Anterior cingulate cortex (tissue), 58 donors: ENCODE data around the gene PGA3.
"Not testable (repeated sequence)": the region's sequence is repeated elsewhere in the genome, so short reads cannot be mapped to it uniquely, and the experiment has no call there.

Experiments
- DNase-seq, 58 donors: peaks; one replicate each; lab custom pipeline; 2025; lab: John Stamatoyannopoulos, UW

The PGA3 gene

DNA sequence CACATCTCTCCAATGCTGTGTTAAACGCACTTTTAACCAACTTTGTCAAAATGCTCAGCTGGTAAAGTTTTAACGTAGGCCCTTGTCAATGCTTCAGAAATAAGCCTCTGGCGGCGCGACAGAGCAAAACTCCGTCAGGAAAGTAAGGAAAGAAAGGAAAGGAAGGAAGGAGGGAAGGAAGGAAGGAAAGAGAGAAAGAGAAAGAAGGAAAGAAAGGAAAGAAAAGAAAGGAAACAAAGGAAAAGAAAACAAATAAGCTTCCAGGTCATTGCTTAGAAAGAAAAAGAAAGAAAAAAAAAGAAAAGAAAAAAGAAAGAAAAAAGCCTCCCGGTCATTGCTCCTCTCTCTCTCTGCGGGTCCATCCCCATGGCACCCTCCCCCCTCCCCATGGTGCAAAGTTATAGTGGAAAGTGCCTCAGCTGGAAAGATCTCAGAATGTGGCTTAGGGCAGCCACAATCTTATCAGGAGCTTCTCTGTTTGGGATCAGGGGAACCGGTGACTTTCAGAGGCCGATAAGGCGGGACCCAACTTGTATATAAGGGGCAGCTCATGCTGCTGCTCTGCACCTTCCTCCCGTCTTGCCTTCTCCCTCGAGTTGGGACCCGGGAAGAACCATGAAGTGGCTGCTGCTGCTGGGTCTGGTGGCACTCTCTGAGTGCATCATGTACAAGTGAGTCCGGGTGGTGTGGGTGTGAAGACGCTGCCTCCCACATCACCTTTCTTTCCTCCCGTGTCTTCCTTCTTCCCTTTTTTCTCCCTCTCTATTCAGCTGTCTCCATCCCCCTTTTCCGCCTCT lies at the start of gene PGA3:
PGA3 (plus strand) TSS at position 566 of the 797 bp plus-strand sequence; CDS start at position 616, 50 bp downstream.
- DNase-seq: not testable (repeated sequence)

DNA sequence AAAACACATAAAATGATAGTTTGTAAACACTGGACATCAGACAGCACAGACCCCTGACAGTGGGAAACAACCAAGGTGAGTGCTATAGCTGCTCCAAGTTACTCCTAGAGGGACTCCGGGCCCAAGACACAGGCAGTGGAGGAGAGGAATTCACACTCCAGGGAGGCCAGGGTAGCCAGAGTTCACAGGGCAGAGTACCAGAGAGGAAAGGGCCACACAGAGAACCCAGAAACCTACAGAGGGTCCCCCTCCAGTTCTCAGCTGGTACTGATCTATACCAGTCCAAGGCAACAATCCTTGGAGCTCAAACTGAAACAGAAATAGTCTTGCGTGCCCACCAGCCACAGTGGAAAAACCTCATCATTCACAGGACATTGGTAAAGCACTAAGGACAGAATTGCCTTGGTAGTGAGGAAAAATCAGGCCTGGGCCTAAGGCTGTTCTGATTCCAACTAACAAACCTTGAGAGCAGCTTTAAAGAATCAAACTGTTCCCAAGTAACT lies 49.7 kb upstream of the PGA3 start:
- no peak for DNase-seq

DNA sequence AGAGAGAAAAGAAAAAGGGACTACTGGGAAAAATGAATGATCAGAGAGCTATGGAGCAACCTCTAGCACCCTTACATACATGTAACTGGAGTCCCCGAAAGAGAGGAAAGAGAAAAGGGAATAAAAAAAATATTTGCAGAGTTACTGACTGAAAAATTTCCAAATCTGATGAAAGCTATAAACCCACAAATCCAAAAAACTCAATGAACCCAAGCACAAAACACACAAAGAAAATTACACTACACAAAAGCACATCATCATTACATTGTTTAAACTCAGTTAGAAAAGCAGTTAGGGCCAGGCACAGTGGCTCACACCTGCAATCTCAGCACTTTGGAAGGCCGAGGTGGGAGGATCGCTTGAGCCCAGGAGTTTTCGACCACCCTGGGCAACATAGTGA lies 48.8 kb upstream of the PGA3 start:
- DNase-seq: no peak

DNA sequence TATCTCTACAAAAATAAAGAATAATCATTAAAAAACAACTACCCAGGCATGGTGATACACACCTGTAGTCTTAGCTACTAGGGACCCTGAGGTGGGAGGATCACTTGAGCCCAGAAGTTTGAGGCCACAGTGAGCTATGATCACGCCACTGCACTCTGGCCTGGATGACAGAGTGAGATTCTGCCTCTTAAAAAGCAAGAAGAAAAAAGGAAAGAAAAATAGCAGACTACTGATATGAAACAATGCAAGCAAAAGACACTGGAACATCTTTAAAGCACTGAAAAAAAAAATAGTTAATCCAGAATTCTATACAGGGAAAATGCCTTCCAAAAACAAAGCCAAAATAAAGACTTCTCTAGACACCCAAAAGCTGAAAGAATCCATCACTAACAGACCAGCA lies 48.0 kb upstream of the PGA3 start:
- DNase-seq: no peak

DNA sequence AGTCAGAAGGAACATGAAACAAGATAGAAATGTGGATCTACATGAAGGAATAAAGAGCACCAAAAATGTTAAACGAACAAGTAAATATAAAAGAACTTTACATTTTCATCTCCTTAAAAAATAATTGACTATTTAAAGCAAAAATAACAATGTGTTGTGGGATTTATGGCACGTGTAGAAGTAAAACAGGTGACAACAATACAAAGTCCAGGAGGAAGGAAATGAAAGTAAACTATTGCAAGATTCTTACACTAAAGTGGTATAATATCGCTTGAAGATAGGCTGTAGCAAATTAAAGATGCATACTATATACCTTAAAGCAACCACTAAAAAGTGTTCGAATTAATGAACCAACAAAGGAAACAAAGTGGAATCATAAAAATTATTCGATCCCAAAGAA lies 47.6 kb upstream of the PGA3 start:
- no peak for DNase-seq

DNA sequence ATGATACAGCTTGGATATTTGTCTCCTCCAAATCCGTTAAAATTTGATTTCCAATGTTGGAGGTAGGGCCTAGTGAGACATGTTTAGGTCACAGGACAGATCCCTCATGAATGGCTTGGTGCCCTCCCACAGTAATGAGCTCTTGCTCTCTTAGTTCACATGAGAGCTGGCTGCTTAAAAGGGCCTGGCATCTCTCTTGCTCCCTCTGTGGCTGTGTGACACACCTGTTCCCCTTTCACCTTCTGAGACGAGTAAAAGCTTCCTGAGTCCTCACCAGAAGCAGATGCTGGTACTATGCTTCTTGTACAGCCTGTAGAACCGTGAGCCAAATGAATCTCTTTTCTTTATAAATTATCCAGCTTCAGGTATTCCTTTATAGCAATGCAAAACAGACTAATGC lies 45.6 kb upstream of the PGA3 start:
- DNase-seq: no peak

DNA sequence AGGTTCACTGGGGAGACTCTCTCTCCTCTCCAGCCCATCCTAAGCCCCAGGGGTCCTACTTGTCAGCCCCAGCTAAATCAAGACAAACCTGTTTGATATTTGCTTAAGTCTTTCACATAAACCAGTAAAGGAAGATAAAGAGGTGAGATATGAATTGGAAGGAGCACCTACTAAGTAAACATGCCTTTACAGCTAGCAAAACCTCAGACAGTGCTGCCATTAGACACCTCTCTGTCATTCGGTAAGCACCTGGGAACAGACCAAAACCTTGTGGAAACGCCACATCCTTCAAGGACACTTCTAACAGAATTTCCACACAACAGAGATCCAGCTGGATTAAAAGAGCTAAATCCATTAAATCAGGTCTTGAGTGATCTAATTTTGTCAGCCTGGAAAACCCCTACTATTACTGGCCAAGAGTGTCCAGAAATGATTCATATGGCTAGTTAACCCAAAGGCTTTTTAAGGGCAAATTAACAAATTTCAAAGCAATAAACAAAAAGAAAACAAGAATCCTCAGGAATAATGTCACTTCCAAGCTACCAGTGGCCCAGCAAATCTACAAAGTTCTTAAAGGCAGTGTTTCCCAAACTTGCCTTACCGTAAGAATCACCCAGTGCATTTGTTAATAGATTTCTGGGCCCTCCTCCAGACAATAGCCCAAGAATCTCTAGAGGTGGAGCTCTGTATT lies 44.5 kb upstream of the PGA3 start:
- DNase-seq: no peak

DNA sequence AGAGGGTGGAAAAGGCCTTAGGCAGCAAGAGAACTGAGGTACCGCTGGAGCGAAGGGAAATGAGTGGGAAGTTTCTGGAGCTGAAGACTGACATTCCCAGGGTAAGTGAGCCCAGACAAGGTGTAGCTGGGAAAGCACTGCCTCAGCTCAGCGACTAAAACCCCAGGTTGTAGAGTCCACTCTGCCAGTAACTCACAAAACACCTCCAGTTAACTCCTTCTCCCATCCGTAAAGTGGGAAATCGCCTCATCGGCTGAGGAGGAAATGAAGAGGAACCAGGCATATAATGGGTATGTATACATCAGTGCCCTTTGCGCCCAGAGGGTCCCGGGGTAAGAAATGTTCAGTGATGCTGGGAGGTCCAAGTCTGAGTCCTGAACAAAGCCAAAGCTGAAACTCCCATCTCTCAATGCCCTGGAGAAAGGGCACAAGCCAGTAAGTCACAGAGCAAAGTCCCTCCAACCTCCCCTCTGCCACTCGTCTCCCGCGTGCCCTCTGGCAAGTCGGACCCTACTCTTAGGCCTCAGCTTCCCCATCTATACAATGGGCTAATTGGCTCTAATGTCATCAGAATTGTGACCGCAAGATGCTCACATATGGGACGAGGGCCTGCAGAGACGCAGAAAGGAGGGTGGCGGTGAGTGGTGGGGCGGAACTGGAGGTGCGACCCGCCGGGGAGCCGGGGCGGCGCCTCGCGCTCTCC lies 42.7 kb upstream of the PGA3 start:
- DNase-seq: no peak

DNA sequence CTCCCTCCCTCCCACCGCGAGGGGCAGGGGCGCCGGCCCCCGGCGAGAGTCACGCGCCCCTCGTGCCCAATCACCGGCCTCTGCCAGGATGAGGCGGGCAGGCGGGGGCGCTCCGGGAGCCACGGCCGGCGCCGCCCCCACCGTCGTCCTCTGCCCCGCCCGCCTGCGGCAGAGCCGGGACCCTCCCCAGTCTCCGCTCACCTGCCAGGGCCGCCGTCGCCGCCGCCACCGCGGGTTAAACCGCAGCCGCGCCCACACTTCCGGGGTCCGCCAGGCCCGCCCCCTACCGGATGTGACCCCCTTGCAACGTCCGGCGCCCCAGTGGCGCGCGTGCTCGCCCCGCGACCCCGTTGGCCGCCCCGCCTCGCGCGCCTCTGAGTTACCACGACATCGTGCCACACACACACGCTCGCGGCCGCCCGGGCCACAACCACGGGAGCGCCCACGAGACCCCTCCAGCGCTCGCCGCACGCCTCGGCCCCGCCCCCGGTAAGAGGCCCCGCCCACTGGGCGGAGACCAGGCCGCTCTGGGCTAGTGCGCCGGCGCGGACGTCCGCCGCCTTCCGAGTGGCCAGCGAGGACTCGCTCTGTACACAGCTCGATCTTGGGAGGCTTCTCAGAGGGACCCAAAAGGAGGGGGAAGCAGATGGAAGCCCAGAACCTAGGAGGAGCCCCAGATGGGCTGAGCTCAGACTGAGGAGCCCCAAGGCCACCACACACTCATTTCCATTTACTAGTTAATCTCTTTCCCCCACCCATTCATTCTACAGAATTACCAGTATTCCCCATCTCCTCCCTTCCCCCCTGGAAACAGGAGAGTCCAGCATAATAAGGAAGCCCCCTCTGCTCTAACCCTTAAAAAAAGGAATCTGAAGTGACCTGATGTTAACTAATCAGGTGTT lies 41.9 kb upstream of the PGA3 start, which contains the start of gene VPS37C:
VPS37C (minus strand) TSS at position 237 of the 902 bp plus-strand sequence. CDS start 22,597 bp downstream, outside the sequence.
- DNase-seq: peak; percentile 41 to 97 (median 87)

DNA sequence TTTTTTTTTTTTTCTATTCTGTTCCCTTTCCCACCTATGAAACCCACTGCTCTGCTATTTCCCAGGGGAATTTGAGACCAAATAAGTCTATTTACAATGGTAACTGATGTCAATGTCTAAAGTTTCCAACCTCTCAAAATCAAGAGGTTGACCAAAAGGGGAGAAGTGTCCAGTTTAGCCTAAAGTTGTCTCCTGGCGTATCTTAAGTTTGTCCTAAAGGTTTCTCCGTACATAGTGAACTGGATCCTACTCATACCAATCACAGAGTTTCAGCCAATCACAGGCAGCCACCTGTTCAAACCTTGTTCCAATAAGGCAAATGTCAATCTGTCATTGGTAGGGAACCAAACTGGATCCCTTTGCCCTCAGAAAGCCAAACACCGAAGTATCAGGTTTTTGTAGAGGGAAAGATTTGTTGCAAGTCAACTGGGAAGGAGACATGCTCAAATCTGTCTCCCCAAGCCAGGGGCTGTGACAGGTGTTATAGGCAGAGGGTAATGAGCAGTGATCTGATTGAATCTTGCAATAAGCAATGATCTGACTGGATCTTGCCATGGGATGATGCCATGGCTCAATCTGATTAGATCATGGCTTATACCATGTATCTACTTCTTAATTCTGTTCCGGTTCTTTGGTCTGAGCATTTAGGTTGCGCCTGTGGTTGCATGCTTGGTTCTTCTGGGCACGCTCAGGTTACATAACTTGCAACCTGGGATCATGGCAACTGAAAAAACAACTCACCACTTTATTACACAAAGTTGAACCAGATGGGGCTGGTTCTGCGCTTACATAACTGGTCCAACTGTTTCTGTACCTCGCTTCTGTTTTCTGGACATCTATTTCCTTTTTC lies 41.0 kb upstream of the PGA3 start:
- DNase-seq: peak in 33 of 58 donors; percentile 7 to 69 (median 30)

DNA sequence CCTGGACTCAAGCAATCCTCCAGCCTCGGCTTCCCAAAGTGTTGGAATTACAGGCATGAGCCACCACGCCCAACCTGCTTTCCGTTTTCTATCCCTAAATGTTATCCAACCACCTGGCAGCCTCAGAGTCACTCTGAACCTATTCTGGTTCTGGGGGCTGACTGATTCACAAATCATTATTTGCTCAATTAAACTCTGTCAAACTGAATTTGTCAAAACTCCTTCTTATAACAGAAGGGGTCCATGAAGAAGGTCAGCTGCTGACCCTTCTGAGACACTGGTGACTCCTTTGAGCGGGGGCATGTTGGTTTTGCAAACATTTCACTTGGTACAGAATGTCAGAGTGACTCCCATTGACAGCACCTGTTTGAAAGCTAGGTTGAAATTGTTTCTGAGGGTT lies 40.3 kb upstream of the PGA3 start:
- DNase-seq: no peak

DNA sequence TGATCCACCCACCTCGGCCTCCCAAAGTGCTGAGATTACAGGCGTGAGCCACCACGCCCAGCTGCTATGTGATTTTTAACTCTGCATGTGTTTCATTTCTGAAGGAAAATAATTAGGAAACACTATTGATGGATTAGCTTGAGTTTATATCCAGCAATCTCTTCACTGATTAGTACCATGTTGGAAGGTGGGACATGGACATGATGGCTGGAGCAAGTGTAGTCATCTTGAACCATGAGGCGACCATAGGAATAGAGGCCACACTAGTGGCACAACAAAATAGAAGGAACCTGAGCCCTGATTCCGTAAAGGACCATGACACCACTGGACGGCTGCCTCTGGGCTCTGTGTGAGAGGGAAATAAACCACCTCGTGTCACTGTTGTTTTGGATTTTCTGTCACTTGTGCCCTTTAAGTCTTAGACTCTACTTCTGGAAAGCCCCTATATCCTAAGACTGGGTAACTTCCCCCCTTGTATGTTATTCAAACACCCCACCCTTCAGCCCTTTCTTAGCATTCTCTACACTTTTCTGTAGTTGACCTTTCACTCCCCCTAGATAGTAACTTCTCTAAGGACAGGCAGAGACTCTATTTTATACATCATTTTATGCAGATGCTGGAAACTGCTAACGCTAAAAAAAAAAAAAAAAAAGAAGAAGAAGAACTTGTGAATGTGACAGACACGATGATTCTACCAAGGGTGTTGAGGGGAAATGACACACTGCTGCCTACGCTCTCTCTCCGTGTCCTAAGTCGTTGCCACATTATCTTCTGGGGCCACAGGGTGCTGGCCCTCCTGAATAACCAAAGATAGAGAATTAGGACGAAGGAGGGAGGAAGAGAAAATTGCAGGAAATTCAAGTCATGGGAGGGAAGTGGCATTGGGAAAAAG lies 39.4 kb upstream of the PGA3 start:
- DNase-seq: no peak

DNA sequence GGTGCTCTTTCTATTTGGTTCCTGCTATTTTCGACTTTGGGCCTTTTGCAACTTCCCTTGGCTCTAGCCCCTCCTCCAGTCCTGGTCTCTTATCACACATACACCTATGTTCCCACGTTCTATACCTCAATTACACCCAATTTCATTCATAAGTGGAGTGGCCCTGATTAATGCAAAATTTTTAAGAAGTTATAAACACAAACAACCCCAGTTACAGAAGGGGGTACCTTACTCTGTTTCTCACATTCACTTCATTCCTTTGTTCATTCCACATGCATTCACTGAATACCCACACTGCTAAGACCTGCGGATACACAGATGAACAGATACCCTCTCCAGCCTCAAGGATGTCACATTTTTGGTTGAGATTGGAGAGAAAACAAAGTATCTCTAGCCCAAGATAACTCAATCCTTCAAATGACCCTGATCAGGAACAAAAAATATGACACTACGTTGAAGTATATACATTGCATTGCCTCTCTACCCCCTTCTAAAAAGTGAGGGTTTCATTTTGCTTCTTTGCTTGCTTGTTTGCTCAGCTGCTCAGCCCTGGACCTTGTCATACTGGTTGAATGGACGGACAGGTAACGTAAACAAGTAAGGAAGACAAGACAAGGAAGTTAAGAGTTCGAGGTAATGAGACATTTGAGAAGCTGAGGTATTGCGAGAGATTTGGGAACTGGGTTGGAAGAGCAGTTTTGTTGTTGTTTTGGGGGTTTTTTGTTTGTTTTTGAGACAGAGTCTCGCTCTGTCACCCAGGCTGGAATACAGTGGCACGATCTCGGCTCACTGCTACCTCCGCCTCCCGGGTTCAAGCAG lies 38.5 kb upstream of the PGA3 start:
- no peak for DNase-seq

DNA sequence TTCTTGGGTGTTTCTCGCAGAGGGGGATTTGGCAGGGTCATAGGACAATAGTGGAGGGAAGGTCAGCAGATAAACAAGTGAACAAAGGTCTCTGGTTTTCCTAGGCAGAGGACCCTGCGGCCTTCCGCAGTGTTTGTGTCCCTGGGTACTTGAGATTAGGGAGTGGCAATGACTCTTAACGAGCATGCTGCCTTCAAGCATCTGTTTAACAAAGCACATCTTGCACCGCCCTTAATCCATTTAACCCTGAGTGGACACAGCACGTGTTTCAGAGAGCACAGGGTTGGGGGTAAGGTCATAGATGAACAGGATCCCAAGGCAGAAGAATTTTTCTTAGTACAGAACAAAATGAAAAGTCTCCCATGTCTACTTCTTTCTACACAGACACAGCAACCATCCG lies 37.5 kb upstream of the PGA3 start:
- DNase-seq: not testable (repeated sequence)

DNA sequence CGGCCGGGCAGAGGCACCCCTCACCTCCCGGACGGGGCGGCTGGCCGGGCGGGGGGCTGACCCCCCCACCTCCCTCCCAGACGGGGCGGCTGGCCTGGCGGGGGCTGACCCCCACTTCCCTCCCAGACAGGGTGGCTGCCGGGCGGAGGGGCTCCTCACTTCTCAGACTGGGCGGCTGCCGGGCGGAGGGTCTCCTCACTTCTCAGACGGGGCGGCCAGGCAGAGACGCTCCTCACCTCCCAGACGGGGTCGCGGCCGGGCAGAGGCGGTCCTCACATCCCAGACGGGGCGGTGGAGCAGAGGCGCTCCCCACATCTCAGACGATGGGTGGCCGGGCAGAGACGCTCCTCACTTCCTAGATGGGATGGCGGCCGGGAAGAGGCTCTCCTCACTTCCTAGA lies 37.0 kb upstream of the PGA3 start:
- not testable (repeated sequence) for DNase-seq

DNA sequence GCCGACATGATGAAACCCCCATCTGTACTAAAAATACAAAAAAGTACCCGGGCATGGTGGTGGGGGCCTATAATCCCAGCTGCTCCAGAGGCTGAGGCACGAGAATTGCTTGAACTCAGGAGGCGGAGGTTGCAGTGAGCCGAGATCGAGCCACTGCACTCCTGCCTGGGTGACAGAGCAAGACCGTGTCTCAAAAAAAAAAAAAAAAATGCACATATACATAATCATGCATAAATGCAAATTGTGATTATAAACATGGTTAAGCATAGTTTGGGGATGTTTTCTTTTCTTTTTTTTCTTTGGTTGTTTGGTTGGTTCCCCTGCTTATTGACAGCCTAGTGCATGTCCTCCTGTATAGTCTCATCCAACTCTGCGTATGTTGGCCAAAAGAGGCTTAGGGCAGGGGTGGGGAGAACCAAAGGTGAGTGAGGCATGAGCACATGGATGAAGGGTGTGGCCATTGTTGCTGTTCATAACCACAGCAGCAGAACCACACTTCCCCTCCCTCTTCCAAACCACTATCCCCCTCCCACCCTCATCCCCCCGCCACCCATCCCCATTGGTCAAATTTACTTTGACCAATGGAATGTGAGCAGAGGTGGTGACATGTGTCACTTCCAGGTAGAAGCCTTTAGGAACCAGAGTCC lies 35.1 kb upstream of the PGA3 start:
- DNase-seq: no peak

DNA sequence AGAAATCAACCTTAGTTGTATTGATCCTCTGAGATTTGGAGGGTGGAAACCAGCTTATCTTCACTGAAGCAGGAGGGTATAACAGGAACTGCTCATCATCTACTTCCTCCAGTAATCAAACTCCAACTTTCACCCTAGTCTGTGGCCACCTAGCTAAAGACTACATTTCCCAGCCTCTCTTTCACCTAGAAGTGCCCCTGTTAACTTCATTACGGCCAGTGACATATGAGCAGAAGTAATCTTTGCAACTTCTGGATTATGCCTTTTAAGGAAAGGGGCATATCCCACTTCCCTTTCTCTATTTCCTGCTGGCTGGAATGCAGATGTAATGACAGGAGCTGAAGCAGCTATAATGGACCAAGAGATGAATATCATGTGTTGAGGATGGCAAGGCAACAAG lies 34.5 kb upstream of the PGA3 start:
- DNase-seq: no peak
